BJ (cell line): ENCODE results near the gene DYNC2LI1. TPM values are rescaled to one million over a fixed set of nuclear protein-coding genes. Genes with fewer than 3 reads are reported as not detected.

ENCODE experiments used
- CTCF ChIA-PET: fragments of 350-600 bp; formaldehyde crosslinking; extraction: SDS; loops from one replicate; lab custom pipeline; 2021; ENCODE audit warnings: antibody characterized with exemption, inconsistent platforms; lab: Yijun Ruan, JAX
- POLR2A ChIA-PET: fragments of 300-600 bp; sonication (Branson Sonifier 250); formaldehyde crosslinking; extraction: SDS; loops from one replicate; lab custom pipeline; 2021; ENCODE audit warnings: antibody characterized with exemption; lab: Charles Lee
- DNase-seq: peaks from one replicate; pipeline ENCODE4 v3.0.0-alpha.2; 2011; ENCODE audit warnings: low read depth
- H3K27me3 ChIP-seq: 2 replicates; pipeline ENCODE4 v1.6.0; 2011; ENCODE audit warnings: low read length; ENCODE audit not compliant: control insufficient read depth, insufficient read depth
- H3K36me3 ChIP-seq: 2 replicates; pipeline ENCODE4 v1.5.1; 2011; ENCODE audit warnings: low read length; ENCODE audit not compliant: control insufficient read depth, insufficient read depth
- H3K4me3 ChIP-seq: 2 replicates; pipeline ENCODE4 v1.5.1; 2011; ENCODE audit warnings: low read depth, mild to moderate bottlenecking, control low read depth, low read length
- polyA plus RNA-seq: library from polyadenylated mRNA; depleted of rRNA; stranded (reverse); fragments of >200 nt; gene quantifications from 2 replicates; pipeline ENCODE4 v1.2.3, GENCODE V29; 2011
- TF ChIP-seq, protein P1 (sequence below): IDR thresholded peaks from 2 replicates; pipeline ENCODE4 v1.5.1; 2011; ENCODE audit warnings: low read depth, mild to moderate bottlenecking, control low read depth, inconsistent platforms, low read length, moderate library complexity; ENCODE audit not compliant: insufficient read depth

DYNC2LI1 gene
- polyA plus RNA-seq, 1 experiment, result 7.2 TPM

DNA sequence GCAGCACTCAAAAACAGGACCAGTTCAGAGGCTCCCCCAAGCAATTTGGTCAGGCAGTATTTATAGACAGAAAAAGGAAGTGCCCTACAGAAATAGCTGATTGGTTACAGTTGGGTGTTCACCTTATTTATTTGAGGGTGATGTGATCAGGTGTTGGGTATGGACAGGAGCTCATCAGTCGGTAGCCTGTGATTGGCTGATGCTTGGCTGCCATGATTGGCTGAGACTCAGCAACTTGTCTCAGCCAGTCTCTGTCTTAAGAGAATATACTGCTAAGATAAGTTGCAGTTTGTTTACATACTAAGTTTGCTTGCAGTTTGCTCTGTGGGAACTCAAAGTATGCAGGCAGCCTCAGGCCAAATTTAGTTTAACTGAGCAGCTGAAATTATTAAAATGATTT, 74.4 kb downstream of the DYNC2LI1 start:
- Histone ChIP-seq H3K36me3 (no peaks in the 10 kb centered on the region), H3K4me3 (no peak overlapping the region), H3K27me3 (peaks cover 9% of the 10 kb centered on the region)
- CTCF ChIA-PET, result no interaction called here
- POLR2A ChIA-PET, result no interaction called here
- TF ChIP-seq, protein P1, sequence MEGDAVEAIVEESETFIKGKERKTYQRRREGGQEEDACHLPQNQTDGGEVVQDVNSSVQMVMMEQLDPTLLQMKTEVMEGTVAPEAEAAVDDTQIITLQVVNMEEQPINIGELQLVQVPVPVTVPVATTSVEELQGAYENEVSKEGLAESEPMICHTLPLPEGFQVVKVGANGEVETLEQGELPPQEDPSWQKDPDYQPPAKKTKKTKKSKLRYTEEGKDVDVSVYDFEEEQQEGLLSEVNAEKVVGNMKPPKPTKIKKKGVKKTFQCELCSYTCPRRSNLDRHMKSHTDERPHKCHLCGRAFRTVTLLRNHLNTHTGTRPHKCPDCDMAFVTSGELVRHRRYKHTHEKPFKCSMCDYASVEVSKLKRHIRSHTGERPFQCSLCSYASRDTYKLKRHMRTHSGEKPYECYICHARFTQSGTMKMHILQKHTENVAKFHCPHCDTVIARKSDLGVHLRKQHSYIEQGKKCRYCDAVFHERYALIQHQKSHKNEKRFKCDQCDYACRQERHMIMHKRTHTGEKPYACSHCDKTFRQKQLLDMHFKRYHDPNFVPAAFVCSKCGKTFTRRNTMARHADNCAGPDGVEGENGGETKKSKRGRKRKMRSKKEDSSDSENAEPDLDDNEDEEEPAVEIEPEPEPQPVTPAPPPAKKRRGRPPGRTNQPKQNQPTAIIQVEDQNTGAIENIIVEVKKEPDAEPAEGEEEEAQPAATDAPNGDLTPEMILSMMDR, result no peak
- no peak for DNase-seq

DNA sequence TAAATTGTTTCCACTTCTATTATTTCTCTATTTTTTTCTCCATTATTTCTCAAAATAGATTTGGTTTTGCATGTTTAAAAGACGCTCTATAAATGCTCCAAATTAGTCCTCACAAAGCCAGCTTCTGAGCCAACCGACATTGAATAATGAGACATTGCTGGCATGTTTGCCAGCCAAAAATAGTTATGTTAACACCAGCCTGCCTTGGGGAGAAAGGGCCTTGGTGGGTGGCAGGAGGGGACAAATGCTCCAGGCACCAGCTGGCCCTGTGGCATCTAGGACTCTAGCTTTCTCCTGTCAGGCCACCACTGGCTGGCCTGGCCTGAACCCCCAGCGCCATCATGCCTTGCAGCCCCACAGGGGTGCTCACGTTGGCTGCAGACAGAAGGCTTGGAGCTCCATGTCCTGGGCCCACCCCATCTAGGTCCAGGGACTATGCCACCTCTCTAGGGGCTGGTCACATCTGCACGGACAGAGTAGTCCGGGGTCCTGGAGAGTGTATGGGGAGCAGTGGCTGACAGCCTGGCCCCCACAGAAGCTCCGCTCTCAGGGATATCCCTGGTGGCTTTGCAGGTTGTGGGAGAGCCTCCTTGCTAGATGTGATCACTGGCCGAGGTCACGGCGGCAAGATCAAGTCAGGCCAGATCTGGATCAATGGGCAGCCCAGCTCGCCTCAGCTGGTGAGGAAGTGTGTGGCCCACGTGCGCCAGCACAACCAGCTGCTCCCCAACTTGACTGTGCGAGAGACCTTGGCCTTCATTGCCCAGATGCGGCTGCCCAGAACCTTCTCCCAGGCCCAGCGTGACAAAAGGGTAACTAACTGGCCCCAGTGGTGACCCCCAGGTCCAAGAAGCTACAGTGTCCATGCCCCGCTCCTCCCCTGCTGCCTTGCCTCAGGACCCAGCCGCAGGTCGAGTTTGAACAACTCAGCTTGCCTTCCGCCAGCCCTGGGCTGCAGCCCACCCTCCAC, 77.5 kb downstream of the DYNC2LI1 start:
- Histone ChIP-seq H3K36me3 (no peaks in the 10 kb centered on the region), H3K4me3 (no peak overlapping the region), H3K27me3 (peaks cover 9% of the 10 kb centered on the region)
- ChIA-PET POLR2A (no interaction called here), CTCF (interaction anchor here (1.2 kb wide), 2 partner anchors 10 to 27 kb away, joined by 4 to 6 read pairs; no protein-coding TSS in a partner anchor)
- TF ChIP-seq, protein P1, result no peak
- DNase-seq, result no peak

DNA sequence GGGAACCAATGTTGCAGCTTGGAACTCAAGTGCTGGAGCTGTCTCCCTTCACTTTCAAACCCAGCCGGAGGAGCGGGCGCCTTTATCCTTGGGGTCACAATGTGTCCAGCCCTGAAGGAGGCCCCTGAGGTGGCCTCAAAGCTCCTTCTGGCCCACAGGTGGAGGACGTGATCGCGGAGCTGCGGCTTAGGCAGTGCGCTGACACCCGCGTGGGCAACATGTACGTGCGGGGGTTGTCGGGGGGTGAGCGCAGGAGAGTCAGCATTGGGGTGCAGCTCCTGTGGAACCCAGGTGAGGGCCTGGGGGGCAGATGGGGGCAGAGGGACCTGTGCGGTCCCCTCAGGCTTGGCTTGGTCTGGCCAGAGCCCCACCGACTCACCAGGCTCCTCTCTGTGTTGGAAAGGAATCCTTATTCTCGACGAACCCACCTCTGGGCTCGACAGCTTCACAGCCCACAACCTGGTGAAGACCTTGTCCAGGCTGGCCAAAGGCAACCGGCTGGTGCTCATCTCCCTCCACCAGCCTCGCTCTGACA, 78.4 kb downstream of the DYNC2LI1 start:
- TF ChIP-seq, protein P1, result no peak
- DNase-seq, result no peak
- H3K4me3 ChIP-seq, result no peak overlapping the region
- H3K27me3 ChIP-seq, result peaks cover 9% of the 10 kb centered on the region
- H3K36me3 ChIP-seq, result no peaks in the 10 kb centered on the region
- POLR2A ChIA-PET, result no interaction called here
- CTCF ChIA-PET, result interaction anchor here (1.2 kb wide), 1 partner anchor 11 kb away, joined by 6 read pairs; no protein-coding TSS in a partner anchor

DNA sequence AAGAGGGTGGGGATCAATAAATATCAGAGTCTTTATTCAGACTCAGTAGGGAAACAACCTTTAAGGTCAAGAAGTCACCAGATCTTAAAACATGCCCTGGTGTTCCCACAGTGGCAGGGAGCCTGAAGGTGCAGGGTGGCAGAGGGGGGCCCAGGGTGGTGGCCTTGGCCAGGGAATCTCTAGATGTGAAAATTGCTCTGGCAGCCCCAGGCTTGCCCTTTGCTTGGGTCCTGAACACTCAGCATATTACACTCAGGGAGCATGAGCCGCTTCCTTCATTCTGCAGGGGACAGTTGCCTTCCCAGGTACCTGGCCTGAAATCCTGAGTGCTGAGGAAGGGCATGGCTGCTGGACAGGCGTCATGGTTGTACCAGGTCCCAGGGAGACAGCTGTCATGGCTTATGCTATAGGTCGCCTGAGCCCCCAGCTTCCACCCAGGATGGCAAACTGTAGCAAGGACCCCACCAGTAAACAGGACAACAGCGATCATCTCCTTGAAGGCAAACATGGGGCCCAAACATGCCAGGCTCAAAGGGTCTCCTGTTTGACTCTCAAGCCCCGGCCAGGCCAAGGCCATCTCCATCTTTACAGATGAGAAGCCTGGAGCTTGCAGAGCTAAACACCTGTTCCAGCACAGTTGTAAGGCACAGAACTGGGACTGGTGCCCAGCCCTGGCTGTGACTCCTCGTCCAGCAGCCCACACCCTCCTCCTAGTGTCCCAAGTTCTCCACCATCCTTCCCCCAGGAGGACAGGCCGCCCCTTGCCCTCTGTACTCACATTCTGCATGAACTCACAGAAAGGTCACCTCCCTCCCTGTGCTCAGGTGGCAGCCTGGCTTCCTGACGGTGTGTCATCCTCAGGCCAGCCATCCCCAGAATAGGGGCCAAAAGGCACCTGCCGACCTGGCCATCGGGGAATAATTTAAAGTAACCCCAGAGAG, 79.6 kb downstream of the DYNC2LI1 start:
- CTCF ChIA-PET, result no interaction called here
- no peak overlapping the region for H3K4me3 ChIP-seq
- TF ChIP-seq, protein P1, result no peak
- H3K27me3 ChIP-seq, result peaks cover 9% of the 10 kb centered on the region
- POLR2A ChIA-PET, result no interaction called here
- H3K36me3 ChIP-seq, result no peaks in the 10 kb centered on the region
- DNase-seq, result no peak
